ENCODE measurements around the gene CHN1.

Gene CHN1

DNA sequence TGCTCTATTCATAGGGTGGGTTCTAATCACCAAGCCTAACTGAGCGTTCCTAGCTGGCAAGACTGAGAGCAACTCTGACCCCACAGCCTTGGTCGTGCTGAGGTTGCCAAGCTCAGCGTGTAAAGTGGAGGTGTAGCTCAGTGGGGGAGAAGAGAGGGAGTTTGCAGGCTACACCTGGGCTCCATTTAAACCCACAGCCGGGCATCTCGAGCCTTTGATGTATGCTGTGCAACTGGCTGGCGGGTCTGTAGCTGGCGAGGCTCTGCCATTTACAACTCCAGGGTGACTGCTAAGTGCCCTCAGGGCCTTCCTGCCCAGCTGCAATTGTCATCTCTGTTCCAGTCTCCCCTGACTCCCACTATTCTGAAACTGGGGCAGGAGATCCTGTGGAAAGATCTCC is 220.9 kb downstream of the CHN1 start:
- Histone ChIP-seq H3K36me3 (ENCODE audit: control insufficient read depth in 1 of 2, insufficient read depth in 2 of 2, low read length in 2 of 2) (no peaks in the 10 kb centered on the region), H3K4ac (ENCODE audit: low read depth, low read length) (no peak overlapping the region), H2AFZ (ENCODE audit: insufficient read depth, low read length, poor library complexity) (no peak overlapping the region), H4K12ac (ENCODE audit: low read depth, low read length) (no peak overlapping the region), H3K4me1 (ENCODE audit: control insufficient read depth in 1 of 2, insufficient read depth in 2 of 2, low read length in 2 of 2) (peaks cover 4 to 5% of the 10 kb centered on the region in 2 experiments), H2BK5ac (ENCODE audit: low read depth, low read length, poor library complexity) (no peak overlapping the region), H2BK12ac (ENCODE audit: low read length) (no peak overlapping the region), H3K79me1 (ENCODE audit: low read length) (peaks cover 2% of the 10 kb centered on the region), H3K18ac (ENCODE audit: low read length) (no peak overlapping the region), H2BK120ac (ENCODE audit: insufficient read depth, low read length, poor library complexity) (no peak overlapping the region), H3K4me2 (ENCODE audit: low read length) (no peak overlapping the region), H3K79me2 (ENCODE audit: control insufficient read depth, insufficient read depth, low read length, poor library complexity) (no peaks in the 10 kb centered on the region), H3K9me3 (ENCODE audit: insufficient read depth, low read depth, low read length) (no peaks in the 10 kb centered on the region), H3K4me3 (ENCODE audit: low read depth, low read length) (no peak overlapping the region), H4K91ac (ENCODE audit: low read depth, low read length) (no peak overlapping the region), H3K9ac (ENCODE audit: low read length) (no peak overlapping the region), H2AK5ac (ENCODE audit: low read length) (no peak overlapping the region), H4K8ac (ENCODE audit: low read depth, low read length) (no peak overlapping the region), H3K14ac (ENCODE audit: low read length) (no peak overlapping the region), H3K27me3 (ENCODE audit: insufficient read depth, low read length) (no peaks in the 10 kb centered on the region), H3K23ac (ENCODE audit: low read length) (no peak overlapping the region), H3K27ac (ENCODE audit: low read depth, low read length) (no peak overlapping the region)
- no CpG with 5 or more reads among the region's 7 CpGs for WGBS (ENCODE audit: extremely low coverage, insufficient coverage, insufficient read length)
- DNase-seq = no peak

DNA sequence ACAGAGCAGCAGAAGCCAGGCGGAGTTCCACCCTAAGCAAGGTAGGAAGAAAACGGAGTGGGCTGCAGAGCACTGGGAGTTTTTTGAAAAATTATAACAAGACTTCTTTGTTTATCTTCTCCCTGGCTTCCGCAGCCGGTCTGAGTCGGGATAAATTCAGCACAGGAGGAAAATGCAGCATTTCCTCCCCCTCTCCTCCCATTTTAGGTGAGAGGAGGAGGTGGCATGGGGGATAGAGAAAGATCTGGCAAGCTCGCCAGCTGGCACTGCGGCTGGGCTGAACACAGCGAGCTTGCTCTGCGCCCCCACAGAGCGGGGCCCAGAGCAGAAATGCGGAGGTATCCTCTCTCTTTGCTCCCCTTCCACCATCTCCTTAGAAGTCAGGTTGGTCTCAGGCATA is 223.2 kb downstream of the CHN1 start:
- Histone ChIP-seq H3K9me3 (ENCODE audit: insufficient read depth, low read depth, low read length) (no peaks in the 10 kb centered on the region), H3K27me3 (ENCODE audit: insufficient read depth, low read length) (no peaks in the 10 kb centered on the region), H3K4me2 (ENCODE audit: low read length) (no peak overlapping the region), H2AK5ac (ENCODE audit: low read length) (no peak overlapping the region), H3K27ac (ENCODE audit: low read depth, low read length) (no peak overlapping the region), H2AFZ (ENCODE audit: insufficient read depth, low read length, poor library complexity) (no peak overlapping the region), H3K79me1 (ENCODE audit: low read length) (peaks cover 3% of the 10 kb centered on the region), H3K4me3 (ENCODE audit: low read depth, low read length) (no peak overlapping the region), H3K36me3 (ENCODE audit: control insufficient read depth in 1 of 2, insufficient read depth in 2 of 2, low read length in 2 of 2) (no peaks in the 10 kb centered on the region), H3K18ac (ENCODE audit: low read length) (no peak overlapping the region), H4K8ac (ENCODE audit: low read depth, low read length) (no peak overlapping the region), H3K9ac (ENCODE audit: low read length) (no peak overlapping the region), H2BK5ac (ENCODE audit: low read depth, low read length, poor library complexity) (no peak overlapping the region), H2BK12ac (ENCODE audit: low read length) (no peak overlapping the region), H4K91ac (ENCODE audit: low read depth, low read length) (no peak overlapping the region), H3K14ac (ENCODE audit: low read length) (no peak overlapping the region), H3K4ac (ENCODE audit: low read depth, low read length) (no peak overlapping the region), H4K12ac (ENCODE audit: low read depth, low read length) (no peak overlapping the region), H2BK120ac (ENCODE audit: insufficient read depth, low read length, poor library complexity) (no peak overlapping the region), H3K4me1 (ENCODE audit: control insufficient read depth in 1 of 2, insufficient read depth in 2 of 2, low read length in 2 of 2) (peaks cover 5 to 7% of the 10 kb centered on the region in 2 experiments), H3K79me2 (ENCODE audit: control insufficient read depth, insufficient read depth, low read length, poor library complexity) (no peaks in the 10 kb centered on the region), H3K23ac (ENCODE audit: low read length) (no peak overlapping the region)
- WGBS (ENCODE audit: extremely low coverage, insufficient coverage, insufficient read length) = no CpG with 5 or more reads among the region's 11 CpGs
- DNase-seq = no peak

DNA sequence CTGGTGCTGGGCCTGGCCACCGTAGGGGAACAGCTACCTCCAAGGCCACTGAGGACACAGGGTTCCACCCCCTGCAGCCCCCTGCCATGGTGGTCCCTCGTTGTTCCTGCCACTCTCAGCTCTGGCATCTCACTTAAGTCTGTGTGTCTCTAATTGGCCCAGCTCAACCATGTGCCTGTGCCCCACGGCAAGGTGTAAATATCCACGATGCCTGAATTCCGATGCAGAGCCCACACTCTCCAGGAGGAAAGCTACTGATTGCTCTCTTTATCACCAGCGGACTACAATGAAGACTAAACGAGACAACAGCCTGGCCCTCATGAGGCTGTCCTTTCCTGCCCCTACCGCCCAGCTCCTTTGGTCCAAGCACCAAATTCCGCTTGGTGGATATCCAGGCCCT is 223.9 kb downstream of the CHN1 start:
- Histone ChIP-seq H3K79me1 (ENCODE audit: low read length) (peaks cover 3% of the 10 kb centered on the region), H2AK5ac (ENCODE audit: low read length) (no peak overlapping the region), H4K8ac (ENCODE audit: low read depth, low read length) (no peak overlapping the region), H4K91ac (ENCODE audit: low read depth, low read length) (no peak overlapping the region), H3K79me2 (ENCODE audit: control insufficient read depth, insufficient read depth, low read length, poor library complexity) (no peaks in the 10 kb centered on the region), H3K4me2 (ENCODE audit: low read length) (no peak overlapping the region), H2BK12ac (ENCODE audit: low read length) (no peak overlapping the region), H3K9me3 (ENCODE audit: insufficient read depth, low read depth, low read length) (no peaks in the 10 kb centered on the region), H3K9ac (ENCODE audit: low read length) (no peak overlapping the region), H3K27ac (ENCODE audit: low read depth, low read length) (no peak overlapping the region), H2BK5ac (ENCODE audit: low read depth, low read length, poor library complexity) (no peak overlapping the region), H3K4ac (ENCODE audit: low read depth, low read length) (no peak overlapping the region), H3K4me3 (ENCODE audit: low read depth, low read length) (no peak overlapping the region), H3K27me3 (ENCODE audit: insufficient read depth, low read length) (no peaks in the 10 kb centered on the region), H2BK120ac (ENCODE audit: insufficient read depth, low read length, poor library complexity) (no peak overlapping the region), H3K18ac (ENCODE audit: low read length) (no peak overlapping the region), H3K23ac (ENCODE audit: low read length) (no peak overlapping the region), H4K12ac (ENCODE audit: low read depth, low read length) (no peak overlapping the region), H3K14ac (ENCODE audit: low read length) (no peak overlapping the region), H3K4me1 (ENCODE audit: control insufficient read depth in 1 of 2, insufficient read depth in 2 of 2, low read length in 2 of 2) (peaks cover 5 to 7% of the 10 kb centered on the region in 2 experiments), H2AFZ (ENCODE audit: insufficient read depth, low read length, poor library complexity) (no peak overlapping the region), H3K36me3 (ENCODE audit: control insufficient read depth in 1 of 2, insufficient read depth in 2 of 2, low read length in 2 of 2) (no peaks in the 10 kb centered on the region)
- whole genome bisulfite sequencing (ENCODE audit: extremely low coverage, insufficient coverage, insufficient read length) = no CpG with 5 or more reads among the region's 9 CpGs
- DNase-seq = no peak

DNA sequence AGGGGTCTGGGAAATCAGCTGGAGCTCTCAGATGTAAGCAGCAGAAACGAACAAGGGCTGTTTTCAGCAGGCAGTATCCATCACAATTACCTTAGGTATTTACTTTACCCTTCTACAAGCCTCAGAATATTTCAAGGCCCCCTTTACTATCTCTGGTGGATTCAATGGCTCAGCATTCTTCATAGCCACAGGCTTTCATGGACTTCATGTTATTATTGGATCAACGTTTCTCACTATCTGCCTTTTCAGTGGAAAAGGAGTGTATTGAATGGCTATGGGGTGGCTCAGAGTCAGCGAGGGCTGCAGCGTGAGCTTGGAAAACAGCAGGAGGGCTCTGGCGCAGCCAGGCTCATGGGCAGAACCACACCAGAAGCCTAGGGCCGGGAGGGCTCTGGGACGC is 224.3 kb downstream of the CHN1 start:
- H3K23ac ChIP-seq (ENCODE audit: low read length) = no peak overlapping the region
- H2BK5ac ChIP-seq (ENCODE audit: low read depth, low read length, poor library complexity) = no peak overlapping the region
- H3K36me3 ChIP-seq (ENCODE audit: control insufficient read depth in 1 of 2, insufficient read depth in 2 of 2, low read length in 2 of 2) = no peaks in the 10 kb centered on the region
- H3K27me3 ChIP-seq (ENCODE audit: insufficient read depth, low read length) = no peaks in the 10 kb centered on the region
- no peak overlapping the region for H3K9ac ChIP-seq (ENCODE audit: low read length)
- H2BK12ac ChIP-seq (ENCODE audit: low read length) = no peak overlapping the region
- DNase-seq = no peak
- peaks cover 3% of the 10 kb centered on the region for H3K79me1 ChIP-seq (ENCODE audit: low read length)
- H3K27ac ChIP-seq (ENCODE audit: low read depth, low read length) = no peak overlapping the region
- no peak overlapping the region for H3K18ac ChIP-seq (ENCODE audit: low read length)
- peaks cover 5 to 7% of the 10 kb centered on the region in 2 experiments for H3K4me1 ChIP-seq (ENCODE audit: control insufficient read depth in 1 of 2, insufficient read depth in 2 of 2, low read length in 2 of 2)
- no peak overlapping the region for H2AFZ ChIP-seq (ENCODE audit: insufficient read depth, low read length, poor library complexity)
- no peak overlapping the region for H2BK120ac ChIP-seq (ENCODE audit: insufficient read depth, low read length, poor library complexity)
- H4K8ac ChIP-seq (ENCODE audit: low read depth, low read length) = no peak overlapping the region
- H3K79me2 ChIP-seq (ENCODE audit: control insufficient read depth, insufficient read depth, low read length, poor library complexity) = no peaks in the 10 kb centered on the region
- WGBS (ENCODE audit: extremely low coverage, insufficient coverage, insufficient read length) = no CpG with 5 or more reads among the region's 7 CpGs
- H4K91ac ChIP-seq (ENCODE audit: low read depth, low read length) = no peak overlapping the region
- H2AK5ac ChIP-seq (ENCODE audit: low read length) = no peak overlapping the region
- no peak overlapping the region for H4K12ac ChIP-seq (ENCODE audit: low read depth, low read length)
- no peak overlapping the region for H3K4me3 ChIP-seq (ENCODE audit: low read depth, low read length)
- no peak overlapping the region for H3K14ac ChIP-seq (ENCODE audit: low read length)
- no peaks in the 10 kb centered on the region for H3K9me3 ChIP-seq (ENCODE audit: insufficient read depth, low read depth, low read length)
- no peak overlapping the region for H3K4me2 ChIP-seq (ENCODE audit: low read length)
- H3K4ac ChIP-seq (ENCODE audit: low read depth, low read length) = no peak overlapping the region
